ENCODE measurements around the gene NADK. TPM values are rescaled to one million over a fixed set of nuclear protein-coding genes. Genes with fewer than 3 reads are reported as not detected.
"Not testable (repeated sequence)": the region's sequence is repeated elsewhere in the genome, so short reads cannot be mapped to it uniquely, and the experiment has no call there.

The NADK gene
- total RNA-seq, 1 donor from 2014 or later: 122 TPM

DNA sequence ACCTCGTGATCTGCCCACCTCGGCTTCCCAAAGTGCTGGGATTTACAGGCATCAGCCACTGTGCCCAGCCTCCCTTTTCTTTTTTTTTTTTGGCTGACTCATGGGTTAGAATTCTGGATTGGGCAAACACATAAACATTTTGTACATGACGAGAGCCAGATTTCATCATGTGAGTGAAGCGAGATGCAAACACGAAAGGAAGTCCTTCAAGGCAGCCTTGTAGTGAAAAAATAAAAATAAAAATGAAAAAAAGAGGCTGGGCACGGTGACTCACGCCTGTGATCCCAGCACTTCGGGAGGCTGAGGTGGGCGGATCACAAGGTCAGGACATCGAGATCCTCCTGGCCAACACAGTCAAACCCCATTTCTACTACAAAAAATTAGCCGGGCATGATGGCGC, 37.3 kb downstream of the NADK start:
- ATAC-seq (ENCODE audit: low read depth); H3K4me3 Mint-ChIP-seq; H3K4me1 Mint-ChIP-seq; H3K36me3 Mint-ChIP-seq (ENCODE audit: low read depth); H3K9me3 Mint-ChIP-seq; intact Hi-C loops (cut with micrococcal nuclease); H3K27ac Mint-ChIP-seq; H3K27me3 Mint-ChIP-seq; POLR2A ChIA-PET; DNase-seq; CTCF ChIA-PET: not testable (repeated sequence)

DNA sequence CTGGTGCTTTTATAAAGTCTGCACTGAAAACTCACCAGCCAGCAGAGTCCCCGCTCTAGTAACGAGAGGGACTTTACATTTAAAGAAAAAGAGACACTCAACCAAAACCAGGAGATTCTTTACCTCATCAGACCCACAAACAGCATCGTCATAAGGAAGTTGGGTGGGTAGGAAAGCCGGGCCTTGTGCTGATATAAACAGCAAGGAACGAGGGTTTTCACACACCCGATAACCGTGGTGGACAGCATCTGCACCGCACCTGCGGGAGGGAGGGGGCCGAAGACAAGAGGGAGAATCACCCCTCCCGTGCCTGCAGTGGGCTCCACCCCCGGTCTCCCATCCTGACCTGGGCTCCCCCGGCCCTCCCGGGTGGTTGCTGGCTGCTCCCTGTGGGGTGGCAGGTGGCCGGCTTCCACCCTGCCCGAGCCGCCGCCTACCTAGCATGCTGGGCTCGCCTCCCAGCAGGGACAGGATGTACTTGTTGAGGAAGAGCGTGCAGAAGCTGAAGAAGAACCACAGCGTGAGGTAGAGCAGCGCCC, 39.4 kb downstream of the NADK start:
- H3K36me3 Mint-ChIP-seq (ENCODE audit: low read depth); POLR2A ChIA-PET; H3K4me3 Mint-ChIP-seq; DNase-seq; CTCF ChIA-PET; H3K27ac Mint-ChIP-seq; H3K9me3 Mint-ChIP-seq; H3K4me1 Mint-ChIP-seq; H3K27me3 Mint-ChIP-seq; intact Hi-C loops (cut with micrococcal nuclease): not testable (repeated sequence)
- ATAC-seq (ENCODE audit: low read depth): peak; percentile 39

DNA sequence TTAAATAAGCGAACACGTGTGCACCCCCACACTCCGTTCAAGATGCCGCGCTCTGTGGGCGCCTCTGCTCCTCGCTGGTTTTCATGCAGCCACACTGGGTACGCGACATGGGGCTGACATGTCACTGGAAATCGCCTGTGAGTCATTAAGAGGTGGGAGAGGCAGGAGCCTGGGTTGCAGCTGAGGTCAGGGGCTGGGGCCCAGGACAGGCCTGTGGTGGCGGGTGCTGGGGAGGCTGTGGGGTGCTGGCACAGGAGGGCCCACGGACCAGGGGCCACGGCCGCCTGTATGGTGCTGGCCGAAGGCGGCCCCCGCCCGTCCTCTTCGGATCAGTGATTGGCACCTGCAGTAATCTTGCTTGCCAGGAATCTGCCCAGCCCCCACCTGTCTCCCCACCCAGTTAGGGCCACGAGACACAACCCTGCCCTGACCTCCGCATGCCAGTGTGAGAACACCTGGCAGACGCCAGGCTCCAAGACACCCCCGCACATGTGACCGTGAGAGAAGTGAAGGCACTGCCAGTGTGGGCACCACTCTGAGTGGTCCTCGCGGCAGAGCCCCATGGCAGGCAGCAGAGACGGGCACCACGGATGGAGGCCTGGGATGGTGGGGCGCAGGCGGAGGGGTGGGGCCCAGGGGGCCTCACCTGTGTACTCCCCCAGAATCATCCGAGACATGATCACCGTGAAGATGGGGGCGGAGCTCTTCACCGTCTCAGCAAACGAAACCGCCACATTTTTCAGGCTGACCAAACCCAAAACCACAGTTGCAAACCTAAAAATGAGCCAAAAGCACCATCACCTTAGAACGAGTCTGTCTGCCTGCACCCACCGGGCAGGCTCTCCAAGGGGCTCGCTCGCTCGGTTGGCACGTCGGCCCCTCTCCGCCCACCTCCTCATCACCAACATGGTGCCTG, 40.3 kb downstream of the NADK start:
- H3K4me1 Mint-ChIP-seq; H3K27ac Mint-ChIP-seq; POLR2A ChIA-PET; CTCF ChIA-PET; intact Hi-C loops (cut with micrococcal nuclease); H3K9me3 Mint-ChIP-seq; H3K36me3 Mint-ChIP-seq (ENCODE audit: low read depth); DNase-seq; H3K27me3 Mint-ChIP-seq; H3K4me3 Mint-ChIP-seq: not testable (repeated sequence)
- peak; percentile 66 for ATAC-seq (ENCODE audit: low read depth)

DNA sequence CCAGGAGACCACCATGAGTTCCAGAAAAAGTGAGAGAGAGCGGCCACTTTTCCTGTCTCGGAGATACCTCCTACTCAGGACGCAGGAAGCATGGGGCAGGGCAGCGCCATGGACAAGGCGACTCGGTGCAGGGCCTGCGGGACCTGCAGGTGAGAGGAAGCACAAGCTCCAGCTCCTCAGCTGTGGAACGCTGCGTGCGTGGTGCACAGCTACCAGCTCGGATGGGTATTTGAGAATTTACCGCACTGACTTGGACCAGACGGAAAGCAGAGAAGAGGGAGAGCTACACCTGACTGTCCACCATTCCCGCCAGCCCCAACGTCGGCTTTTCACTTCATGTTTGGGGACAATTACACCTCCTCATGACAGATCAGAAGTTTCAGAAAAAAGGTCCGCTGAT, 45.9 kb downstream of the NADK start:
- H3K4me3 Mint-ChIP-seq: no peak overlapping the region
- ATAC-seq (ENCODE audit: low read depth): no peak
- peaks cover 2% of the 10 kb centered on the region for H3K4me1 Mint-ChIP-seq
- TF ChIP-seq, protein P1, sequence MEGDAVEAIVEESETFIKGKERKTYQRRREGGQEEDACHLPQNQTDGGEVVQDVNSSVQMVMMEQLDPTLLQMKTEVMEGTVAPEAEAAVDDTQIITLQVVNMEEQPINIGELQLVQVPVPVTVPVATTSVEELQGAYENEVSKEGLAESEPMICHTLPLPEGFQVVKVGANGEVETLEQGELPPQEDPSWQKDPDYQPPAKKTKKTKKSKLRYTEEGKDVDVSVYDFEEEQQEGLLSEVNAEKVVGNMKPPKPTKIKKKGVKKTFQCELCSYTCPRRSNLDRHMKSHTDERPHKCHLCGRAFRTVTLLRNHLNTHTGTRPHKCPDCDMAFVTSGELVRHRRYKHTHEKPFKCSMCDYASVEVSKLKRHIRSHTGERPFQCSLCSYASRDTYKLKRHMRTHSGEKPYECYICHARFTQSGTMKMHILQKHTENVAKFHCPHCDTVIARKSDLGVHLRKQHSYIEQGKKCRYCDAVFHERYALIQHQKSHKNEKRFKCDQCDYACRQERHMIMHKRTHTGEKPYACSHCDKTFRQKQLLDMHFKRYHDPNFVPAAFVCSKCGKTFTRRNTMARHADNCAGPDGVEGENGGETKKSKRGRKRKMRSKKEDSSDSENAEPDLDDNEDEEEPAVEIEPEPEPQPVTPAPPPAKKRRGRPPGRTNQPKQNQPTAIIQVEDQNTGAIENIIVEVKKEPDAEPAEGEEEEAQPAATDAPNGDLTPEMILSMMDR (IDR thresholded peaks at IDR 0.05): no peak
- DNase-seq: no peak
- no peaks in the 10 kb centered on the region for H3K9me3 Mint-ChIP-seq
- H3K27me3 Mint-ChIP-seq: no peaks in the 10 kb centered on the region
- H3K36me3 Mint-ChIP-seq (ENCODE audit: low read depth): peaks cover 12% of the 10 kb centered on the region
- POLR2A ChIA-PET: no interaction called here
- intact Hi-C loops (cut with micrococcal nuclease): no loop called here
- CTCF ChIA-PET: no interaction called here
- H3K27ac Mint-ChIP-seq: no peak overlapping the region

DNA sequence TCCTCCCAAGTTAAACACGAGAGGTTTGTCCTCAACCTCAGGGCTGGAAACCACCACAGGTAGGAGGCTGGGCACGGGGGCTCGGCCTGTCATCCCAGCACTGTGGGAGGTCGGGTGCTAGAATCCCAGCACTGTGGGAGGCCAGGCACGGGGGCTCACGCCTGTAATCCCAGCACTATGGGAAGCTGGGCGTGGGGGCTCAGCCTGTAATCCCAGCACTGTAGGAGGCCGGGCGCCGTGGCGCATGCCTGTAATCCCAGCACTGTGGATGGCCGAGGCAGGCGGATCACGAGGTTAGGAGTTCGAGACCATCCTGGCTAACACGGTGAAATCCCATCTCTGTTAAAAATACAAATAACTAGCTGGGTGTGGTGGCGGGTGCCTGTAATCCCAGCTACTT, 47.4 kb downstream of the NADK start:
- Mint-ChIP-seq H3K4me3 (no peak overlapping the region), H3K4me1 (peaks cover 2% of the 10 kb centered on the region), H3K9me3 (no peaks in the 10 kb centered on the region), H3K36me3 (ENCODE audit: low read depth) (peaks cover 12% of the 10 kb centered on the region), H3K27me3 (no peaks in the 10 kb centered on the region), H3K27ac (no peak overlapping the region)
- intact Hi-C loops (cut with micrococcal nuclease): no loop called here
- ChIA-PET POLR2A (no interaction called here), CTCF (no interaction called here)
- no peak for DNase-seq
- TF ChIP-seq, protein P1 (IDR thresholded peaks at IDR 0.05): no peak
- ATAC-seq (ENCODE audit: low read depth): no peak

DNA sequence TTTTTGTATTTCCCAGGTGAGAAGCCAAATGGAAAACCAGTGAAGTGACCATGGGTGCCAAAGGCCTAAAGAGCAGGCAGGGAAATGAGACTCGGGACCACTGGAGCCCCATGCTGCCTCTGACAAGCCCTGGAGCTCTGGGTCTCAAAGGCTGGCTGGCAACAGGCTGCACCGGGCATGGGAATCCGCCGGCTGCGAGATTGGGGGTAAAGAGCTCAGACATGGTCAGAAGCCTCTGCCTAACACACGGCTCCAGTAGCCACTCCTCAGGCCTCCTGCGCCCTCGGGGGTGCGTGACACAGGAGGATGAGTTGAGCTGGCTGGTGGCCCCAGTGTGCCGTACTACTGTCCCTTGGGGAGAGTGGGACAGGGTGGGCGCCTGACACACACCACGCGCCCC, 48.0 kb downstream of the NADK start:
- intact Hi-C loops (cut with micrococcal nuclease); H3K27ac Mint-ChIP-seq; POLR2A ChIA-PET; ATAC-seq (ENCODE audit: low read depth); H3K9me3 Mint-ChIP-seq; H3K4me1 Mint-ChIP-seq; CTCF ChIA-PET; H3K4me3 Mint-ChIP-seq; H3K27me3 Mint-ChIP-seq; DNase-seq: not testable (repeated sequence)
- H3K36me3 Mint-ChIP-seq (ENCODE audit: low read depth): peaks cover 12% of the 10 kb centered on the region

DNA sequence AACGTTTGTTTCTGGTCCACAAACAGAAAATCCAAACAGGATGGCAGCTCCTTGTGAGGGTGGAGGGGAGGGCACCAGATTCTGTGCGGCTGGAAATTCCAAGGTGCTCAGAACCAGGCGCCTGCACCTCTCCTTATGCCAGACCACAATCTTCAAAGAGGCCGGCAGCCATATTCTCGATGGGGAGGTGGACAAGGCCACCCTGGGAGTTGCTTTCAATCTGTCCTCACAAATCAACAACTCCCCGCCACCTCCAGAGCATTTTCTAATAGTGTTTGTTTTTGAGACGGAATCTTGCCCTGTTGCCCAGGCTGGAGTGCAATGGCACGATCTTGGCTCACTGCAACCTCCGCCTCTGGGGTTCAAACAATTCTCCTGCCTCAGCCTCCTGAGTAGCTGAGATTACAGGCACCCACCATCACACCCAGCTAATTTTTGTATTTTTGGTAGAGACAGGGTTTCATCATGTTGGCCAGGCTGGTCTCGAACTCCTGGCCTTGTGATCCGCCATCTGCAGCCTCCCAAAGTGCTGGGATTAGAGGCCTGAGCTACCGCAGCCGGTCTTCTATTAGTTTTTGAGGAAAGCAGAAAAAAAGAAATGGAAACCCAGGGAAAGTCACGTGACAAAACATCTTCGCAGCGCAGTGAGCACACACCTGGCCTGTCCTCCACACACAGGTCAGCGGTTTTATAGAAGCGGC, 49.0 kb downstream of the NADK start:
- H3K36me3 Mint-ChIP-seq (ENCODE audit: low read depth): peaks cover 13% of the 10 kb centered on the region
- ATAC-seq (ENCODE audit: low read depth); H3K4me1 Mint-ChIP-seq; intact Hi-C loops (cut with micrococcal nuclease); H3K27me3 Mint-ChIP-seq; H3K9me3 Mint-ChIP-seq; CTCF ChIA-PET; H3K27ac Mint-ChIP-seq; POLR2A ChIA-PET; DNase-seq; H3K4me3 Mint-ChIP-seq: not testable (repeated sequence)

DNA sequence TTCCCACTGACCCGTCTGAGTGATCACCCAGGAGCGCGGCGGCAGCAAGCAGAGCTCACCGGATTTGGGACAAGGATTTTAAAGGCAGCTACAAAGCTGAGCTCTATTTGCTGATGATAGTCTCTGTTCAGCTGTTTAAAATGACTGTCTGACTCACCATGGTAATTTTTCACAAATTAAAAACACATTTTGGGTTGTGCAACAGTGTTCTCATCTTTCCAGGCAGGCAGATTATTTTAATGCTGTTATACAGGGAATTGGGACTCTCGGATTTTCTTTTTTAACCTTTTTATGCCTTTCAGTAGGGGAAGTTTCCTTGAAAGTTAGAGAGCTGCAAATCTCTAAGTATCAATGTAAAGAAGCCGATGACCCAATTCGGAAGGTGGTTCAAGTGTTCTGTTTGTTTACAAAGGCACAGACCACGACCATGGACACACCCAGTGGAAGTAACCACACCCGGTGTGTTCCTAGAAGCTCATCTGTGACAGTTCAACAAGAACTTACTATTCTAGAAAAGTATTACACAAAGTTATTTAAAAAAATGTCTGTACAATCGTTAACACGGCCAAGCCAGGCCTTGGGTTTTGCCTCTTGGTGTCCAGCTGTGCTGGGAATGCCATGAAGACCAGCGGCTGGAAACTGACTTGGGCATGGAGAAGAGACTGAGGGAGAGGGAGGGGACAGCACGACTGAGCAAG, 49.8 kb downstream of the NADK start:
- POLR2A ChIA-PET; H3K4me1 Mint-ChIP-seq; CTCF ChIA-PET; H3K4me3 Mint-ChIP-seq; DNase-seq; H3K27me3 Mint-ChIP-seq; intact Hi-C loops (cut with micrococcal nuclease); ATAC-seq (ENCODE audit: low read depth); H3K9me3 Mint-ChIP-seq; H3K27ac Mint-ChIP-seq: not testable (repeated sequence)
- H3K36me3 Mint-ChIP-seq (ENCODE audit: low read depth): peaks cover 12% of the 10 kb centered on the region

DNA sequence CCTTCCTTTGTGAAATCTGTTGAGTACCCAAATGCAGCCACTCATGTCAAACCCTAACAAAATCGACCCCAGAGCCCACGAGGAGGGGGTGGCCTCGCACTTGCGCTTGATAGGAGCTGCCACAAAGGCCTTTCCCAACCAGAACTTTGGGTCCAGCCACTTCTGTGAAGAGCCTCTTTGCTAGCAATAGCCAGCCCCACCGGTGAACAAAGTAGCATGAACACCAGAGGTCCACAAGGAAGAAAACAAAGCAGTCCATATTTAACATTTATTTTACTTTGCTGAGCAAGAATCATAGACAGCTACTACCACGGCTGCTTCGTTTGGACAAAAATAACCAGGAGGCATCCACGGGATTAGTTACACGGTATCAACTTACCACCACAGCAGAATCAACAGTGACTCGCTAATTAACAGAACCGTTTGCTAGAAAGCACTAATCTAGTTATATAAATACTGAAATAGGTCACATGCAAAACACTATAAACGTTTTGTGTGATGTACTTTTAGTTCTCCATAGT, 51.1 kb downstream of the NADK start:
- H3K4me1 Mint-ChIP-seq; CTCF ChIA-PET; H3K4me3 Mint-ChIP-seq; intact Hi-C loops (cut with micrococcal nuclease); ATAC-seq (ENCODE audit: low read depth); H3K27ac Mint-ChIP-seq; H3K36me3 Mint-ChIP-seq (ENCODE audit: low read depth); H3K27me3 Mint-ChIP-seq; DNase-seq; H3K9me3 Mint-ChIP-seq; POLR2A ChIA-PET: not testable (repeated sequence)

DNA sequence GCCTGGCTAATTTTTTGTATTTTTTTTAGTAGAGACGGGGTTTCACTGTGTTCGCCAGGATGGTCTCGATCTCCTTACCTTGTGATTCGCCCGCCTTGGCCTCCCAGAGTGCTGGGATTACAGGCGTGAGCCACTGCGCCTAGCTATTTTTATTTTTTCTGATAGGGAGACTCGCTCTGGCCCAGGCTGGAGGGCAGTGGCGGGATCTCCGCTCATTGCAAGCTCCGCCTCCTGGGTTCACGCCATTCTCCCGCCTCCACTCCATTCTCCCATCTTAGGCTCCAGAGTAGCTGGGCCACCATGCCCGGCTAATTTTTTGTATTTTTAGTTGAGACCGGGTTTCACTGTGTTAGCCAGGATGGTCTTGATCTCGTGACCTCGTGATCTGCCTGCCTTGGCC, 52.2 kb downstream of the NADK start:
- H3K4me3 Mint-ChIP-seq; H3K36me3 Mint-ChIP-seq (ENCODE audit: low read depth); H3K27me3 Mint-ChIP-seq; CTCF ChIA-PET; POLR2A ChIA-PET; ATAC-seq (ENCODE audit: low read depth); DNase-seq; H3K9me3 Mint-ChIP-seq; intact Hi-C loops (cut with micrococcal nuclease); H3K4me1 Mint-ChIP-seq: not testable (repeated sequence)
- H3K27ac Mint-ChIP-seq: peak overlapping the region; percentile 35
